Endometrial microvascular endothelial cells (primary cell): ENCODE data around the gene TXLNB. TPM values are rescaled to one million over a fixed set of nuclear protein-coding genes. Genes with fewer than 3 reads are reported as not detected.

Experiments used
- in situ Hi-C: cut with HindIII; loops from 2 replicates; pipeline ENCODE4 v1.10.0; 2017; ENCODE audit warnings: low sequenced_read_pairs, low pct_unique_long_range_greater_than_20kb; ENCODE audit errors: inconsistent ontology term
- total RNA-seq: library from RNA; depleted of rRNA; stranded (reverse); fragments of >200 nt; gene quantifications from one replicate; pipeline ENCODE4 v1.2.3, GENCODE V29; 2015; ENCODE audit errors: inconsistent ontology term

TXLNB gene
- total RNA-seq, result 0.74 TPM

- in situ Hi-C loops, result no loop called here
These were observed at the start of gene TXLNB for GRCh38 chr6:139291813-139292619. Gene TXLNB (minus strand): TSS chr6:139291998. CDS start chr6:139288899, 3,099 bp downstream.

GRCh38 chr6:139341060-139341459, 49.3 kb upstream of the TXLNB start:
- in situ Hi-C loops, result no loop called here

- in situ Hi-C loops, result no loop called here
These were observed 47.0 kb upstream of the TXLNB start for GRCh38 chr6:139338795-139339194.

GRCh38 chr6:139337830-139338229, 46.0 kb upstream of the TXLNB start:
- in situ Hi-C loops, result no loop called here

- in situ Hi-C loops, result no loop called here
These were observed 45.2 kb upstream of the TXLNB start for GRCh38 chr6:139337001-139337400.

- in situ Hi-C loops, result no loop called here
These were observed 44.7 kb upstream of the TXLNB start for GRCh38 chr6:139336488-139336887.

GRCh38 chr6:139335447-139336210, 43.8 kb upstream of the TXLNB start:
- in situ Hi-C loops, result no loop called here

GRCh38 chr6:139334806-139335446, 43.1 kb upstream of the TXLNB start:
- in situ Hi-C loops, result no loop called here

GRCh38 chr6:139330826-139331500, 39.2 kb upstream of the TXLNB start:
- in situ Hi-C loops, result no loop called here

- in situ Hi-C loops, result no loop called here
These were observed 38.5 kb upstream of the TXLNB start for GRCh38 chr6:139330306-139330705.

- in situ Hi-C loops, result no loop called here
These were observed 37.4 kb upstream of the TXLNB start for GRCh38 chr6:139329224-139329623.

- in situ Hi-C loops, result no loop called here
These were observed 35.2 kb upstream of the TXLNB start for GRCh38 chr6:139327038-139327437.

- in situ Hi-C loops, result no loop called here
These were observed 33.9 kb upstream of the TXLNB start for GRCh38 chr6:139325686-139326085.

- in situ Hi-C loops, result no loop called here
These were observed 33.3 kb upstream of the TXLNB start for GRCh38 chr6:139325125-139325524.

GRCh38 chr6:139324301-139324555, 32.4 kb upstream of the TXLNB start:
- in situ Hi-C loops, result no loop called here

GRCh38 chr6:139323511-139324300, 31.9 kb upstream of the TXLNB start:
- in situ Hi-C loops, result no loop called here

- in situ Hi-C loops, result no loop called here
These were observed 28.3 kb upstream of the TXLNB start for GRCh38 chr6:139320081-139320480.

GRCh38 chr6:139316622-139317317, 25.0 kb upstream of the TXLNB start:
- in situ Hi-C loops, result no loop called here
